ENCODE measurements around the gene C1QB. TPM values are rescaled to one million over a fixed set of nuclear protein-coding genes. Genes with fewer than 3 reads are reported as not detected.

The C1QB gene
- total RNA-seq, 1 experiment from 2014 or later, result not detected

GRCh38 chr1:22691031-22691753, 38.2 kb downstream of the C1QB start:
- CTCF ChIA-PET, result interaction anchor here (0.6 kb wide), 2 partner anchors 10 to 161 kb away, joined by 3 to 11 read pairs; no protein-coding TSS in a partner anchor
- BruUV-seq (replicated peaks), result no TSS peak
- H2AFZ ChIP-seq, result no peak overlapping the region

GRCh38 chr1:22694172-22694571, 41.1 kb downstream of the C1QB start:
- Histone ChIP-seq H3K9me3 (ENCODE audit: insufficient read depth, low read depth) (no peaks in the 10 kb centered on the region), H2AFZ (no peak overlapping the region), H3F3A (ENCODE audit: insufficient read depth, low read depth) (peaks cover 10% of the 10 kb centered on the region), H3K79me2 (ENCODE audit: low read depth) (no peaks in the 10 kb centered on the region), H3K4me2 (no peak overlapping the region), H3K4me3 (no peak overlapping the region), H4K20me1 (ENCODE audit: insufficient read depth) (no peaks in the 10 kb centered on the region), H3K27ac (no peak overlapping the region), H3K36me3 (ENCODE audit: low read depth) (no peaks in the 10 kb centered on the region), H3K27me3 (ENCODE audit: insufficient read depth, low read depth) (no peaks in the 10 kb centered on the region), H3K4me1 (replicated peaks; ENCODE audit: insufficient read depth) (peaks cover 9% of the 10 kb centered on the region), H3K9me2 (ENCODE audit: insufficient read depth) (no peaks in the 10 kb centered on the region)
- POLR2A ChIA-PET (ENCODE audit: unreplicated experiment), result no interaction called here
- intact Hi-C loops (cut with micrococcal nuclease; ENCODE audit: unreplicated experiment), result no loop called here
- DNase-seq, result no peak
- CTCF ChIA-PET, result no interaction called here
- TF ChIP-seq EZH2 (IDR thresholded peaks at IDR 0.05; ENCODE audit: low read depth), result no peak
- no peak for TF ChIP-seq CTCF (conservative IDR thresholded peaks at IDR 0.05)
- BruUV-seq (replicated peaks), result no TSS peak

More at GRCh38 chr1:22691031-22691753, 38.2 kb downstream of the C1QB start:
- no peaks in the 10 kb centered on the region for H4K20me1 ChIP-seq (ENCODE audit: insufficient read depth)
- no peaks in the 10 kb centered on the region for H3K9me2 ChIP-seq (ENCODE audit: insufficient read depth)
- H3K79me2 ChIP-seq (ENCODE audit: low read depth), result no peaks in the 10 kb centered on the region
- POLR2A ChIA-PET (ENCODE audit: unreplicated experiment), result no interaction called here
- H3K36me3 ChIP-seq (ENCODE audit: low read depth), result no peaks in the 10 kb centered on the region
- intact Hi-C loops (cut with micrococcal nuclease; ENCODE audit: unreplicated experiment), result no loop called here
- no peak for DNase-seq
- peaks cover 11% of the 10 kb centered on the region for H3K4me1 ChIP-seq (replicated peaks; ENCODE audit: insufficient read depth)
- TF ChIP-seq CTCF (conservative IDR thresholded peaks at IDR 0.05) (no peak), EZH2 (IDR thresholded peaks at IDR 0.05; ENCODE audit: low read depth) (no peak)
- H3K27ac ChIP-seq, result no peak overlapping the region
- H3K4me3 ChIP-seq, result no peak overlapping the region
- H3F3A ChIP-seq (ENCODE audit: insufficient read depth, low read depth), result peaks cover 16% of the 10 kb centered on the region
- no peaks in the 10 kb centered on the region for H3K9me3 ChIP-seq (ENCODE audit: insufficient read depth, low read depth)
- H3K27me3 ChIP-seq (ENCODE audit: insufficient read depth, low read depth), result no peaks in the 10 kb centered on the region
- H3K4me2 ChIP-seq, result no peak overlapping the region

GRCh38 chr1:22696610-22697009, 43.6 kb downstream of the C1QB start:
- H3K4me2 ChIP-seq, result no peak overlapping the region
- no TSS peak for BruUV-seq (replicated peaks)
- DNase-seq, result no peak
- H3K4me3 ChIP-seq, result no peak overlapping the region
- no peaks in the 10 kb centered on the region for H3K9me2 ChIP-seq (ENCODE audit: insufficient read depth)
- no peaks in the 10 kb centered on the region for H3K4me1 ChIP-seq (replicated peaks; ENCODE audit: insufficient read depth)
- H2AFZ ChIP-seq, result no peak overlapping the region
- no peaks in the 10 kb centered on the region for H3K27me3 ChIP-seq (ENCODE audit: insufficient read depth, low read depth)
- ChIA-PET CTCF (no interaction called here), POLR2A (ENCODE audit: unreplicated experiment) (no interaction called here)
- no peaks in the 10 kb centered on the region for H3K36me3 ChIP-seq (ENCODE audit: low read depth)
- no peaks in the 10 kb centered on the region for H3K9me3 ChIP-seq (ENCODE audit: insufficient read depth, low read depth)
- no peaks in the 10 kb centered on the region for H4K20me1 ChIP-seq (ENCODE audit: insufficient read depth)
- no peaks in the 10 kb centered on the region for H3K79me2 ChIP-seq (ENCODE audit: low read depth)
- H3K27ac ChIP-seq, result no peak overlapping the region
- intact Hi-C loops (cut with micrococcal nuclease; ENCODE audit: unreplicated experiment), result no loop called here
- no peak for TF ChIP-seq CTCF (conservative IDR thresholded peaks at IDR 0.05)
- no peak for TF ChIP-seq EZH2 (IDR thresholded peaks at IDR 0.05; ENCODE audit: low read depth)
- H3F3A ChIP-seq (ENCODE audit: insufficient read depth, low read depth), result no peaks in the 10 kb centered on the region
